CD4-positive, alpha-beta T cell (primary cell): ENCODE results near the gene SPOCK1. TPM values are rescaled to one million over a fixed set of nuclear protein-coding genes. Genes with fewer than 3 reads are reported as not detected.

ENCODE experiments used
- ATAC-seq: fragments of 200-7000 bp; cut with Tn5 transposase; one replicate; pipeline ENCODE4 v1.10.0; 2022; ENCODE audit warnings: mild to moderate bottlenecking; ENCODE audit not compliant: poor library complexity
- CTCF ChIA-PET: fragments of 350-600 bp; sonication (Branson Sonifier 250); formaldehyde crosslinking; loops from one replicate; lab custom pipeline; 2021; ENCODE audit warnings: antibody characterized with exemption, inconsistent platforms; lab: Charles Lee
- POLR2A ChIA-PET: fragments of 350-600 bp; sonication (Branson Sonifier 250); formaldehyde crosslinking; loops from one replicate; lab custom pipeline; 2021; ENCODE audit warnings: antibody characterized with exemption, inconsistent platforms; lab: Charles Lee
- DNase-seq, 14 experiments: peaks; one replicate each; pipeline ENCODE4 v3.0.0-alpha.2; 2013 to 2020; ENCODE audit warnings: mixed read lengths in 2 of 14
- H3K27ac ChIP-seq, 2 donors: one replicate each; pipeline versions ENCODE4 v1.5.1 to v1.7.0; 2013; ENCODE audit warnings: low read length in 2 of 2, low read depth in 1 of 2, mild to moderate bottlenecking in 1 of 2
- H3K27me3 ChIP-seq, 2 experiments: 1 replicate in 1 of 2; 2 replicates in 1 of 2; pipeline versions ENCODE4 v1.6.1 to v1.7.0; 2013; ENCODE audit warnings: low read length in 2 of 2, control low read depth in 1 of 2, mild to moderate bottlenecking in 1 of 2, moderate library complexity in 1 of 2; ENCODE audit not compliant: insufficient read depth in 2 of 2, control insufficient read depth in 1 of 2
- H3K36me3 ChIP-seq: one replicate; pipeline ENCODE4 v1.6.1; 2013; ENCODE audit warnings: low read length, control low read depth; ENCODE audit not compliant: insufficient read depth
- H3K4me1 ChIP-seq: one replicate; pipeline ENCODE4 v1.6.1; 2013; ENCODE audit warnings: low read length, control low read depth; ENCODE audit not compliant: insufficient read depth
- H3K4me3 ChIP-seq: one replicate; pipeline ENCODE4 v1.5.1; 2013; ENCODE audit warnings: mild to moderate bottlenecking, low read length, moderate library complexity
- H3K9me3 ChIP-seq, 2 experiments: 1 replicate in 1 of 2; 2 replicates in 1 of 2; pipeline versions ENCODE4 v1.6.1 to v1.7.0; 2013; ENCODE audit warnings: low read length in 2 of 2, mild to moderate bottlenecking in 2 of 2, control low read depth in 1 of 2, moderate library complexity in 1 of 2; ENCODE audit not compliant: control insufficient read depth in 1 of 2, insufficient read depth in 1 of 2
- H3K27ac Mint-ChIP-seq: one replicate; pipeline ENCODE4 v1.8.0; 2020; ENCODE audit warnings: mixed read lengths
- H3K27me3 Mint-ChIP-seq: one replicate; pipeline ENCODE4 v1.8.0; 2021; ENCODE audit warnings: mixed read lengths
- H3K36me3 Mint-ChIP-seq: one replicate; pipeline ENCODE4 v1.8.0; 2021; ENCODE audit warnings: low read depth, mixed read lengths
- H3K4me1 Mint-ChIP-seq: one replicate; pipeline ENCODE4 v1.8.0; 2021; ENCODE audit warnings: low read depth, mixed read lengths
- H3K4me3 Mint-ChIP-seq: one replicate; pipeline ENCODE4 v1.8.0; 2020; ENCODE audit warnings: mild to moderate bottlenecking, mixed read lengths
- H3K9me3 Mint-ChIP-seq: one replicate; pipeline ENCODE4 v1.8.0; 2020; ENCODE audit warnings: mixed read lengths
- intact Hi-C, 2 experiments: fragments of 100-400 bp; cut with DNase I in 1 of 2; cut with micrococcal nuclease in 1 of 2; formaldehyde crosslinking; loops; one replicate each; pipeline versions ENCODE4 v1.15.1 to v1.9.0; 2023 to 2025; cut with DNase I, micrococcal nuclease
- total RNA-seq, 174 experiments: library from RNA in 2 of 174; stranded (reverse) in 2 of 174; gene quantifications; one replicate each; pipeline ENCODE4 v1.2.3 and lab custom pipeline; 2021 to 2026
- TF ChIP-seq, protein P1 (sequence below): fragments of 200-600 bp; IDR thresholded peaks from one replicate; pipeline ENCODE4 v1.8.0; 2022; ENCODE audit warnings: antibody characterized with exemption, mild to moderate bottlenecking

SPOCK1 gene
- total RNA-seq, 2 experiments from 2014 or later: not detected

DNA sequence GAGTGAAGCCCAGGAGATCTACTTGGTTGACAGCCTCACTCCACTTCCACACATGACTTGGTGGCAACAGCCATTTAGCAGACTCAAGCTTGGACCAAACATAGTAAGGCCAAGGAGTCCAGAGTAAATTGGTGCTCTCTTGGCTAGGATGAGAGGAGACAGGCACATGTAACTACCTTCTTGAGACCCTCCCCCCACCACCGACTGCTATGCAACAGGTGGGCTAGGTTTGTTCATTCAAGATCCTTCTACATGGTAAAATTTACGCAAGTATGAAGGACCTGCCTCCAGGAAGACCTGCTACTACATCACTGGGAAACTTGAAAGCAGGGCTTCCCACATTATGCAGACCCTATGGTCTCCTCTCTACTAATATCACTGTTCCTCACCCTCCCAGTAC, 442.4 kb downstream of the SPOCK1 start:
- Mint-ChIP-seq H3K27me3 (peaks cover 7% of the 10 kb centered on the region), H3K4me1 (no peaks in the 10 kb centered on the region), H3K4me3 (no peak overlapping the region), H3K36me3 (no peaks in the 10 kb centered on the region), H3K9me3 (peaks cover 3% of the 10 kb centered on the region), H3K27ac (no peak overlapping the region)
- no peaks in the 10 kb centered on the region for H3K36me3 ChIP-seq
- H3K9me3 ChIP-seq: no peaks in the 10 kb centered on the region
- ChIA-PET POLR2A (no interaction called here), CTCF (no interaction called here)
- intact Hi-C loops: no loop called here
- DNase-seq (no peak), ATAC-seq (no peak)
- no peak overlapping the region for H3K4me3 ChIP-seq
- TF ChIP-seq, protein P1, sequence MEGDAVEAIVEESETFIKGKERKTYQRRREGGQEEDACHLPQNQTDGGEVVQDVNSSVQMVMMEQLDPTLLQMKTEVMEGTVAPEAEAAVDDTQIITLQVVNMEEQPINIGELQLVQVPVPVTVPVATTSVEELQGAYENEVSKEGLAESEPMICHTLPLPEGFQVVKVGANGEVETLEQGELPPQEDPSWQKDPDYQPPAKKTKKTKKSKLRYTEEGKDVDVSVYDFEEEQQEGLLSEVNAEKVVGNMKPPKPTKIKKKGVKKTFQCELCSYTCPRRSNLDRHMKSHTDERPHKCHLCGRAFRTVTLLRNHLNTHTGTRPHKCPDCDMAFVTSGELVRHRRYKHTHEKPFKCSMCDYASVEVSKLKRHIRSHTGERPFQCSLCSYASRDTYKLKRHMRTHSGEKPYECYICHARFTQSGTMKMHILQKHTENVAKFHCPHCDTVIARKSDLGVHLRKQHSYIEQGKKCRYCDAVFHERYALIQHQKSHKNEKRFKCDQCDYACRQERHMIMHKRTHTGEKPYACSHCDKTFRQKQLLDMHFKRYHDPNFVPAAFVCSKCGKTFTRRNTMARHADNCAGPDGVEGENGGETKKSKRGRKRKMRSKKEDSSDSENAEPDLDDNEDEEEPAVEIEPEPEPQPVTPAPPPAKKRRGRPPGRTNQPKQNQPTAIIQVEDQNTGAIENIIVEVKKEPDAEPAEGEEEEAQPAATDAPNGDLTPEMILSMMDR: no peak
- no peaks in the 10 kb centered on the region for H3K4me1 ChIP-seq
- no peak overlapping the region for H3K27ac ChIP-seq
- H3K27me3 ChIP-seq: no peaks in the 10 kb centered on the region

DNA sequence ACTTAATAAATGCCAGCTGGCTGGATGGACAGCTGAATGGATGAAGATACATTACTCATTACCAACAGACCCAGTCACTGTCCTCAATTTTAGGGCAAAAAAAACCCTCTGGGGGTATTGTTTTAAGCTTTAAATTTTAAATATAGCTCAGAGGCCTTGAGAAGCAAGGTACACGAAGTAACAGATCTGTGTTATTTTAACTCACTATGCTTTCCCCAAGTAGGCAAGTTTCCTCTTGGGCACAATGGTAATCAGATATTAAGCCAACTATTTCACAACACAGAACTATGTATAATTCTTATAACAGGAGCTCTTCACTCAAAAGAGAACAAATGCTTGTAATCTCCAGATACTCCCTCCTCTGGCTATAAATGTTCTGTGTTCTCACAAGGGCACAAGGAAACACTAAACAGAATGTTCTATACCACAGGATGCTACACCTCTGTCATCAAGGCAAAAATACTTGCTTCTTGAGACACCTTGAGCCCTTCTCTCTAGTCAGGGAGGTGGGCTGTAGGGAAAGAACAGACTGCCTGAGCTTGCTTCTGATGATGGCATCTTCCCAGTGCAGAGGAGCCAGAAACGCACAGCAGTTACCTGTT, 443.8 kb downstream of the SPOCK1 start:
- peaks cover 3% of the 10 kb centered on the region for H3K9me3 Mint-ChIP-seq
- intact Hi-C loops: no loop called here
- H3K27me3 Mint-ChIP-seq: peaks cover 7% of the 10 kb centered on the region
- ATAC-seq (no peak), DNase-seq (no peak)
- Histone ChIP-seq H3K4me1 (no peaks in the 10 kb centered on the region), H3K4me3 (no peak overlapping the region), H3K27me3 (no peaks in the 10 kb centered on the region), H3K36me3 (no peaks in the 10 kb centered on the region), H3K9me3 (no peaks in the 10 kb centered on the region), H3K27ac (no peak overlapping the region)
- H3K4me1 Mint-ChIP-seq: no peaks in the 10 kb centered on the region
- H3K36me3 Mint-ChIP-seq: no peaks in the 10 kb centered on the region
- ChIA-PET CTCF (no interaction called here), POLR2A (no interaction called here)
- H3K27ac Mint-ChIP-seq: no peak overlapping the region
- TF ChIP-seq, protein P1: no peak
- no peak overlapping the region for H3K4me3 Mint-ChIP-seq

DNA sequence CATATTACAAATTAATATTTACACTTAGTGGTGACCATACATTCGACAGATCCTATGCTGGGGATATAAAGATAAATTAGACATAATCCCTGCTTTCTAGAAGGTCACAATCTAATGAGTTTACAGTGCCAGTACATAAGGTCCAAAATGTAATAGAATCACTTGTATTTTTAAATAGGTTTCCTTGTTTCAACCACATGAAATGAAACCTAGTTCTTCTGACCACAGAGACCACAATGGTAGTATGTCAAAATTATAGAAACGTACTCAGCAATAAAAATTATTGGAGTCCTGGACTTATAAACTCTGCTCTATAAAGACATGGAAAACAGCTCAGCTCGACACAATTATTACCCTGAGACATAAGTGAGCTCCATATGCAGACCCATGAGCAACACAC, 444.3 kb downstream of the SPOCK1 start:
- H3K36me3 Mint-ChIP-seq: no peaks in the 10 kb centered on the region
- POLR2A ChIA-PET: no interaction called here

More for the DNA sequence above, 444.3 kb downstream of the SPOCK1 start:
- Mint-ChIP-seq H3K27ac (no peak overlapping the region), H3K27me3 (peaks cover 7% of the 10 kb centered on the region), H3K4me3 (no peak overlapping the region), H3K4me1 (no peaks in the 10 kb centered on the region), H3K9me3 (no peaks in the 10 kb centered on the region)
- H3K27me3 ChIP-seq: no peaks in the 10 kb centered on the region
- intact Hi-C loops: no loop called here
- ATAC-seq (no peak), DNase-seq (no peak)
- TF ChIP-seq, protein P1: no peak
- no peak overlapping the region for H3K4me3 ChIP-seq
- H3K4me1 ChIP-seq: no peaks in the 10 kb centered on the region
- H3K27ac ChIP-seq: no peak overlapping the region
- CTCF ChIA-PET: no interaction called here
- H3K9me3 ChIP-seq: no peaks in the 10 kb centered on the region
- no peaks in the 10 kb centered on the region for H3K36me3 ChIP-seq
